EH (cell line): ENCODE results near the gene STXBP6.
A peak's percentile ranks its signal among the peaks of the same experiment; 100 is the strongest.
"Not testable (repeated sequence)": the region's sequence is repeated elsewhere in the genome, so short reads cannot be mapped to it uniquely, and the experiment has no call there.

Experiments used
- DNase-seq: peaks from one replicate; pipeline ENCODE4 v3.0.0-alpha.2; 2015; ENCODE audit warnings: low read depth

The STXBP6 gene

GRCh38 chr14:24954700-24955037 lies 95.3 kb downstream of the STXBP6 start:
- no peak for DNase-seq

- no peak for DNase-seq
Measured at GRCh38 chr14:24954037-24954699, 95.8 kb downstream of the STXBP6 start.

GRCh38 chr14:24952851-24953666 lies 96.9 kb downstream of the STXBP6 start:
- DNase-seq = no peak

GRCh38 chr14:24948261-24948847 lies 101.6 kb downstream of the STXBP6 start:
- no peak for DNase-seq

GRCh38 chr14:24947131-24947530 lies 102.8 kb downstream of the STXBP6 start:
- DNase-seq = no peak

- no peak for DNase-seq
Measured at GRCh38 chr14:24944800-24945199, 105.1 kb downstream of the STXBP6 start.

- peak; percentile 29 for DNase-seq
Measured at GRCh38 chr14:24943024-24943423, 106.9 kb downstream of the STXBP6 start.

- no peak for DNase-seq
Measured at GRCh38 chr14:24941719-24942118, 108.2 kb downstream of the STXBP6 start.

GRCh38 chr14:24940213-24940783 lies 109.6 kb downstream of the STXBP6 start:
- no peak for DNase-seq

- peak; percentile 51 for DNase-seq
Measured at GRCh38 chr14:24938593-24938992, 111.4 kb downstream of the STXBP6 start.

- no peak for DNase-seq
Measured at GRCh38 chr14:24937300-24937699, 112.6 kb downstream of the STXBP6 start.

- DNase-seq = not testable (repeated sequence)
Measured at GRCh38 chr14:24936773-24937172, 113.2 kb downstream of the STXBP6 start.

- no peak for DNase-seq
Measured at GRCh38 chr14:24935796-24936195, 114.2 kb downstream of the STXBP6 start.

GRCh38 chr14:24928386-24928900 lies 121.5 kb downstream of the STXBP6 start:
- no peak for DNase-seq

GRCh38 chr14:24927809-24928208 lies 122.1 kb downstream of the STXBP6 start:
- DNase-seq = no peak

GRCh38 chr14:24925771-24926374 lies 124.1 kb downstream of the STXBP6 start:
- DNase-seq = no peak

GRCh38 chr14:24924544-24924943 lies 125.4 kb downstream of the STXBP6 start:
- no peak for DNase-seq

- peak; percentile 67 for DNase-seq
Measured at GRCh38 chr14:24921903-24922302, 128.0 kb downstream of the STXBP6 start.

- no peak for DNase-seq
Measured at GRCh38 chr14:24920265-24921075, 129.5 kb downstream of the STXBP6 start.

- no peak for DNase-seq
Measured at GRCh38 chr14:24918822-24919221, 131.1 kb downstream of the STXBP6 start.

- peak; percentile 16 for DNase-seq
Measured at GRCh38 chr14:24915958-24916595, 133.9 kb downstream of the STXBP6 start.
